ENCODE data around the gene PADI2. TPM values are rescaled to one million over a fixed set of nuclear protein-coding genes. Genes with fewer than 3 reads are reported as not detected.

PADI2 gene
- total and polyA plus RNA-seq, 2 of the 8 experiments (the other 6 are each of a cell fraction or from before 2014, with no cell fraction given) = 1.6 to 7.5 TPM

GRCh38 chr1:17099616-17100340 lies 19.5 kb downstream of the PADI2 start (continued):
- TF ChIP-seq ATF3 (IDR thresholded peaks at IDR 0.05; ENCODE audit: insufficient read depth, low read depth, low read length) = no peak
